H1 (cell line): Measurements from ENCODE around the gene FCAMR. TPM values are rescaled to one million over a fixed set of nuclear protein-coding genes. Genes with fewer than 3 reads are reported as not detected.

Experiments used
- BCL11A ChIP-seq, 2 experiments: IDR thresholded peaks; one replicate each; pipeline ENCODE4 v1.6.1; 2011; ENCODE audit warnings: low read depth in 2 of 2, low read length in 2 of 2, mild to moderate bottlenecking in 2 of 2
- CHD7 ChIP-seq: fragments of 300-600 bp; sonication (generic); IDR thresholded peaks from 2 replicates; pipeline ENCODE4 v1.7.1; 2012; ENCODE audit warnings: low read length, moderate library complexity, mild to moderate bottlenecking, inconsistent platforms; ENCODE audit not compliant: insufficient replicate concordance
- CTCF ChIP-seq, 3 experiments: IDR thresholded peaks; 1 replicate in 2 of 3; 2 replicates in 1 of 3; pipeline versions ENCODE4 v1.5.1 to v1.6.1; 2011; ENCODE audit warnings: low read length in 3 of 3, mild to moderate bottlenecking in 3 of 3, inconsistent platforms in 2 of 3, low read depth in 1 of 3, moderate library complexity in 1 of 3; ENCODE audit not compliant: insufficient read depth in 1 of 3; ENCODE audit errors: control extremely low read depth in 1 of 3
- EZH2 ChIP-seq: fragments of 200-600 bp; sonication (generic); IDR thresholded peaks from 2 replicates; pipeline ENCODE4 v1.7.1; 2012; ENCODE audit warnings: low read depth, mild to moderate bottlenecking, moderate library complexity, low read length, inconsistent platforms; ENCODE audit not compliant: severe bottlenecking
- GABPA ChIP-seq: IDR thresholded peaks from 2 replicates; pipeline ENCODE4 v1.6.1; 2011; ENCODE audit warnings: mild to moderate bottlenecking, low read length, moderate library complexity, borderline replicate concordance; ENCODE audit not compliant: insufficient read depth
- MAFK ChIP-seq: IDR thresholded peaks from 2 replicates; pipeline ENCODE4 v1.6.1; 2012; ENCODE audit warnings: low read depth, mild to moderate bottlenecking, improper control_type of control experiment, low read length
- SIRT6 ChIP-seq: IDR thresholded peaks from one replicate; pipeline ENCODE4 v1.7.1; 2012; ENCODE audit warnings: low read length, inconsistent platforms
- polyA plus RNA-seq, 7 experiments: library from polyadenylated mRNA; depleted of rRNA in 3 of 7; stranded (reverse) in 5 of 7; unstranded in 2 of 7; fragments of >200 nt in 5 of 7; fragments of 200-250 nt in 2 of 7; gene quantifications; 1 replicate in 5 of 7; 2 replicates in 1 of 7; 4 replicates in 1 of 7; pipeline versions ENCODE4 v1.2.1 to v1.2.3, GENCODE V29; 2011 to 2013; ENCODE audit warnings: missing spikeins in 2 of 7, mixed read lengths in 2 of 7
- total RNA-seq: library from RNA; stranded (reverse); fragmentation: NEBNext Ultra II Directional; extraction: Animal tissue kit (Norgen Biotek cat#: 25700); gene quantifications from 2 replicates; pipeline ENCODE4 v1.2.1, GENCODE V29; 2021

The FCAMR gene
- total and polyA plus RNA-seq, 2 of the 8 experiments (the other 6 are each of a cell fraction or from before 2014, with no cell fraction given), result not detected

GRCh38 chr1:206932177-206932576 is 38.1 kb downstream of the FCAMR start (continued):
- no peak for TF ChIP-seq GABPA
- TF ChIP-seq CHD7, result no peak
- TF ChIP-seq EZH2, result no peak
- TF ChIP-seq CTCF (IDR thresholded peaks at IDR 0.05; ENCODE audit: control extremely low read depth in 1 of 3, insufficient read depth in 1 of 3, low read depth in 1 of 3, low read length in 3 of 3), result no peak
- no peak for TF ChIP-seq MAFK
- TF ChIP-seq BCL11A (IDR thresholded peaks at IDR 0.05; ENCODE audit: low read depth in 2 of 2, low read length in 2 of 2), result no peak
- TF ChIP-seq SIRT6, result no peak
